NCI-H2029 (cell line): ENCODE data around the gene PEX1.
A peak's percentile ranks its signal among the peaks of the same experiment; 100 is the strongest.
"Not testable (repeated sequence)": the region's sequence is repeated elsewhere in the genome, so short reads cannot be mapped to it uniquely, and the experiment has no call there.

Experiments
- DNase-seq: peaks from one replicate; lab custom pipeline; 2025; lab: John Stamatoyannopoulos, UW

Gene PEX1

GRCh38 chr7:92460510-92460909, 67.8 kb downstream of the PEX1 start:
- DNase-seq, result no peak

GRCh38 chr7:92460109-92460508, 68.2 kb downstream of the PEX1 start:
- DNase-seq, result no peak

- DNase-seq, result no peak
These were observed 72.1 kb downstream of the PEX1 start for GRCh38 chr7:92456236-92456635.

- no peak for DNase-seq
These were observed 76.7 kb downstream of the PEX1 start for GRCh38 chr7:92451645-92452044.

GRCh38 chr7:92448205-92448747, 80.0 kb downstream of the PEX1 start:
- no peak for DNase-seq

- DNase-seq, result peak; percentile 88
These were observed 80.7 kb downstream of the PEX1 start, which contains the start of gene GATAD1 for GRCh38 chr7:92447345-92448204. Gene GATAD1, plus strand, starts transcription at chr7:92447482. Its CDS starts 248 bp downstream, at chr7:92447730.

- DNase-seq, result no peak
These were observed 81.4 kb downstream of the PEX1 start for GRCh38 chr7:92446869-92447344.

- not testable (repeated sequence) for DNase-seq
These were observed 85.6 kb downstream of the PEX1 start for GRCh38 chr7:92442720-92443119.

- no peak for DNase-seq
These were observed 90.3 kb downstream of the PEX1 start for GRCh38 chr7:92437956-92438491.
